Measurements from ENCODE around the gene C1orf94.

C1orf94 gene

DNA sequence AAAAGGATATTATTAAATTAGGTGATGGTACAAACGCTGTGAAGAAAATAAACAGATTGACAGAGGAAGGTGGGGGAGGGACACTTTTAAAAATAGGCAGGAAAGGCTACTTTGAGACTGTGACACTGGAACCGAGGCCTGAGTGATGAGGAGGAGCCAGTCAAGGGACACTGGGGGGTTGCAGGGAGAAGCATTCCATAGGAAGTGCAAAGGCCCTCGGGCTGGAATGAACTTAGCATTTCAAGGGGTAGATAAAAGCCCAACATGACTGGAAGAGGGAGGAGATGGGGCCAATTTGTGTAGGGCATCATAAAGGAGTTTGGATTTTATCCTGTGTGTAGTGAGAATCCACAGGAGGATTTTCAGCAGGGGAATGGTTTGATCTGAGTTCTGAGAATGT, 15.9 kb downstream of the C1orf94 start:
- TF ChIP-seq, protein P1, sequence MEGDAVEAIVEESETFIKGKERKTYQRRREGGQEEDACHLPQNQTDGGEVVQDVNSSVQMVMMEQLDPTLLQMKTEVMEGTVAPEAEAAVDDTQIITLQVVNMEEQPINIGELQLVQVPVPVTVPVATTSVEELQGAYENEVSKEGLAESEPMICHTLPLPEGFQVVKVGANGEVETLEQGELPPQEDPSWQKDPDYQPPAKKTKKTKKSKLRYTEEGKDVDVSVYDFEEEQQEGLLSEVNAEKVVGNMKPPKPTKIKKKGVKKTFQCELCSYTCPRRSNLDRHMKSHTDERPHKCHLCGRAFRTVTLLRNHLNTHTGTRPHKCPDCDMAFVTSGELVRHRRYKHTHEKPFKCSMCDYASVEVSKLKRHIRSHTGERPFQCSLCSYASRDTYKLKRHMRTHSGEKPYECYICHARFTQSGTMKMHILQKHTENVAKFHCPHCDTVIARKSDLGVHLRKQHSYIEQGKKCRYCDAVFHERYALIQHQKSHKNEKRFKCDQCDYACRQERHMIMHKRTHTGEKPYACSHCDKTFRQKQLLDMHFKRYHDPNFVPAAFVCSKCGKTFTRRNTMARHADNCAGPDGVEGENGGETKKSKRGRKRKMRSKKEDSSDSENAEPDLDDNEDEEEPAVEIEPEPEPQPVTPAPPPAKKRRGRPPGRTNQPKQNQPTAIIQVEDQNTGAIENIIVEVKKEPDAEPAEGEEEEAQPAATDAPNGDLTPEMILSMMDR (IDR thresholded peaks at IDR 0.05; ENCODE audit: extremely low read depth, insufficient read depth, missing control alignments), result no peak
- in situ Hi-C loops (cut with MboI; ENCODE audit: low pct_unique_long_range_greater_than_20kb, low sequenced_read_pairs, unreplicated experiment), result no loop called here

DNA sequence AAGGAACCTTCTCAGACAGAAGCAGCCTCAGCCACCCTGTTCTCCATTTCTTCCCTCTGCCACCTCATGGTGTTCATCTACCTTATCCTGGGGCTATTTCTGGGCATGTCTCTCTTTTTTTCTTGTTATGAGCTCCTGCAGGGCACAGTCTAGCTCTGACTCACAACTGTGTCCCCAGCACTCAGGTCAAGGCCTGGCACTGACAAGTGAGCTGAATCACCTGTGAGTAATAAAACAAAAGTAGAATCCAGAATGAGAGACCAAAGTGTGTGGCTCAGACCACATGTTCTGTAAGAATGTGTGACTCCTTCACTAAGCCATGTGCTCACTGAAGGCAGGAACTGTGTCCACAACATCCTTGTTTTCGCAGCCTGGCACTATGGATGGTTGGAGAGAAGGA, 23.2 kb downstream of the C1orf94 start:
- no peak for DNase-seq (ENCODE audit: low spot score)
- TF ChIP-seq, protein P1 (IDR thresholded peaks at IDR 0.05; ENCODE audit: extremely low read depth, insufficient read depth, missing control alignments), result no peak

More for the DNA sequence above, 15.9 kb downstream of the C1orf94 start:
- no peak for DNase-seq (ENCODE audit: low spot score)

DNA sequence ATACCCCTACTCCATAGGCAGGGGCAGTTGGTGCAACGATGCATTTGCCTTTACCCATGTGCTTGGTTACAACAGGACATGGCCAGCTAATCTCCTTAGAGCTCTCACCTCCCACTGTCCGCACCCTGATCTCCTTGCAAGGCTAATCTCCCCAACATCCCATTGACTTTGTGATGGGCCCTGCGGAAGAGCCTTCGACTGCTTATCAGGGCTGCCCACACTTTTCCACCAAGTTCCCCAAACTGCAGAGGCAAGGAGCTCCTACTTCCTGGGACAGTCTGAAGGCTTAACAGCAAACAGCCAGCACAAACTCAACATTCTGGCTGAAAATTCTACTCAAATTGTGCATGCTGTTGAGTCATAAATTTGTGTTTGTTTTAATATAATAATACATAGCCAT, 36.0 kb downstream of the C1orf94 start:
- TF ChIP-seq, protein P1 (IDR thresholded peaks at IDR 0.05; ENCODE audit: extremely low read depth, insufficient read depth, missing control alignments), result no peak
- DNase-seq (ENCODE audit: low spot score), result no peak
- in situ Hi-C loops (cut with MboI; ENCODE audit: low pct_unique_long_range_greater_than_20kb, low sequenced_read_pairs, unreplicated experiment), result no loop called here

More for the DNA sequence above, 23.2 kb downstream of the C1orf94 start:
- in situ Hi-C loops (cut with MboI; ENCODE audit: low pct_unique_long_range_greater_than_20kb, low sequenced_read_pairs, unreplicated experiment), result no loop called here

DNA sequence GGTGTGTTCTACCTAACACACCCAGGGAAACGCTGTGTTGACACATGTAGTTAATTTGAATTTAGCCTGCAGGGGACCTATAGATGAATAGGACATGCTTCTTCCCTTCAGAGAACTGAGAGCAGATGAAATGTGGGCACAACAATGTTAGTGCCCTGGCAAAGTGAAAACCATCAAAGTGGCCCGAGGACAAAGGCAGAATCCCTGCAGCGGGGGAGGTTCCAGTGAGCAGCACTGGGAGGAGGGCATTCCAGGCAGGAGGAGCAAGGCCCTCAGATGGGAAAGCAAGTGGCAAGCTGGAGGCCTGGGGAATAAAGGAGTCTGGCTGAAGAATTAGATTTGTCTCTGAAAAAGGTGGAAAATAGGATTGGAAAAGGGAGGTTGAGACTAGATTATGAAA, 37.2 kb downstream of the C1orf94 start:
- TF ChIP-seq, protein P1 (IDR thresholded peaks at IDR 0.05; ENCODE audit: extremely low read depth, insufficient read depth, missing control alignments), result no peak
- no peak for DNase-seq (ENCODE audit: low spot score)
- in situ Hi-C loops (cut with MboI; ENCODE audit: low pct_unique_long_range_greater_than_20kb, low sequenced_read_pairs, unreplicated experiment), result no loop called here

DNA sequence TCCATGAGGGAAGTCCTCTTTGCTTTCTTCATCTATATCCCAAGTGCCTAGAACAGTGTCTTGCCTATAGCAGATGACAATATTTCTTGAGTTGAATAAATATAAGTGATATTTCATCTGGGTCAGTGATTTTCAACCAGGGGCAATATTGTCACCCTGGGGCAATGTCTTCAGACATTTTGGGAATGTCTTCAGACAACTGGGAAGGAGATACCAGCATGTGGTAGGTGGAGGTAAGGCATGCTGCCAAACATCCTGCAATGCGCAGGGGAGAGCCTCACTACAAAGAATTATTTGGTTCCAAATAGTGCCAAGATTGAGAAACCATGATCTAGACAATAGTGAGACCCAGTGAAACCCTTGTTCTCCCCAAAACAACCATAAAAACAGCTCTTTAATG, 54.7 kb downstream of the C1orf94 start:
- TF ChIP-seq, protein P1 (IDR thresholded peaks at IDR 0.05; ENCODE audit: extremely low read depth, insufficient read depth, missing control alignments), result no peak
- no peak for DNase-seq (ENCODE audit: low spot score)
- in situ Hi-C loops (cut with MboI; ENCODE audit: low pct_unique_long_range_greater_than_20kb, low sequenced_read_pairs, unreplicated experiment), result no loop called here

DNA sequence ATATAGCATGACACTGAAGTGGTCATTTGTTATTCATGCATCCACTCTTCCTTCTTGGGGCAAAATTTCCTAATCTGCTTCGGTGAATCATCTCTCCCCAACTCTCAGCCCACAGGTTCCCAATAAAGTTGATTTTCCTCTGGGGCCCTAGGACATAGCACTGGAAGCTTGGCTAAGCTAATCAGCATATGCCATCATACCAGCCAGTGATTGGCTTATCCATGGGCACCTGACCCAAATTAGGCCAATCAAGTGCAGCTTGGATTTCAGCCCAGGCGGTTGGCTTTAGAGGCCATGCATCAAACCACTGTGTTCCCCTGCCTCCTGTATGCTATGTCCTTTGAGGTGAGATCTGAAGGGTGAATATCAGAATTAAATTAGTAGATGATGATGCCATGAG, 58.9 kb downstream of the C1orf94 start:
- TF ChIP-seq, protein P1 (IDR thresholded peaks at IDR 0.05; ENCODE audit: extremely low read depth, insufficient read depth, missing control alignments), result no peak
- DNase-seq (ENCODE audit: low spot score), result no peak

DNA sequence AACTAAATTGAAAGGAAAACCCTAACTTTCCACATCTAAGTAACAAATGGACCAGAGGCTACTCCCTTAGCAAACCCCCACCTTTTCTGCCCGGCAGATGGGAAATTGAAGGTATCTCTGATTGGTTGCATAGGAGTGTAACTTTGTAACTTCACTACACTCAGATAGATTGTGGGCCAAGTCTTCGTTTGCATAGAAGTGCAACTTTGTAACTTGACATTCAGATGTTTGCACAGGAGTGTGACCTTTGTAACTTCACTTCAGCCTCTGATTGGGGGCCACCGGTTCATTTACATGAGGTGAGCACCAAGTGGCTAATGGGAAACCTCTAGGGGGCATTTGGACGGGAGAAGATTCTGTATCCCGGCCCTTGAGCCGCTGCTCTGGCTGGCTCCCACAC, 59.4 kb downstream of the C1orf94 start:
- TF ChIP-seq, protein P1 (IDR thresholded peaks at IDR 0.05; ENCODE audit: extremely low read depth, insufficient read depth, missing control alignments), result no peak
- no peak for DNase-seq (ENCODE audit: low spot score)
- in situ Hi-C loops (cut with MboI; ENCODE audit: low pct_unique_long_range_greater_than_20kb, low sequenced_read_pairs, unreplicated experiment), result no loop called here

More for the DNA sequence above, 58.9 kb downstream of the C1orf94 start:
- in situ Hi-C loops (cut with MboI; ENCODE audit: low pct_unique_long_range_greater_than_20kb, low sequenced_read_pairs, unreplicated experiment), result no loop called here

Measured in GM13977 (cell line).